GM21526 (cell line): Measurements from ENCODE around the gene STEAP2.
"Not testable (repeated sequence)": the region's sequence is repeated elsewhere in the genome, so short reads cannot be mapped to it uniquely, and the experiment has no call there.

Source experiments
- ATAC-seq: cut with Tn5 transposase; IDR thresholded peaks from one replicate; pipeline ENCODE4 v1.9.1; 2021; ENCODE audit warnings: moderate library complexity; ENCODE audit not compliant: unreplicated experiment, low FRiP score

Gene STEAP2

DNA sequence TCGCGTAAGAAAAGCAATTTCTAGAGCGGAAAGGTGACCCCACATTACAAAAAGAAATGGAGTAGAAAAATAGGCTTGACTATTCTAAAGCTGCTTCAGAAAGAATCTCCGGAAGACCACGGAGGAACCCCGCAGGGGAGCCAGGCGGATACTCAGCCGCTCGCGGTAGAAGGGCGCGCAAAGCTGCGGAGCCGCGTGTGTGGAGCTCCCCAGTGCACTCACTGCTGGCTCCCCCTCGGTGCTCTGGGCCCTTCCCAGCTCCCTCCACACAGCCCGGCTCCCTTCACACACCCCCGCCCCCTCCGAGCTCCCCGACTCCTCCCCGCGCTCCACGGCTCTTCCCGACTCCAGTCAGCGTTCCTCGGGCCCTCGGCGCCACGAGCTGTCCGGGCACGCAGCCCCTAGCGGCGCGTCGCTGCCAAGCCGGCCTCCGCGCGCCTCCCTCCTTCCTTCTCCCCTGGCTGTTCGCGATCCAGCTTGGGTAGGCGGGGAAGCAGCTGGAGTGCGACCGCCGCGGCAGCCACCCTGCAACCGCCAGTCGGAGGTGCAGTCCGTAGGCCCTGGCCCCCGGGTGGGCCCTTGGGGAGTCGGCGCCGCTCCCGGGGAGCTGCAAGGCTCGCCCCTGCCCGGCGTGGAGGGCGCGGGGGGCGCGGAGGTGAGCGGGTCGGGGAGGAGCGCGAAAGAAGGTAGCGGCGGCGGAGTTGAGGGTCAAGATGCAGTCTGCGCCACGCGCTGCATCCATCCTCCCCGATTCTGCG, at the start of gene STEAP2:
Gene STEAP2, plus strand, starts transcription at position 350 of the 758 bp plus-strand sequence. CDS start 13,343 bp downstream, outside the sequence.
- ATAC-seq, result peak; percentile 98

- ATAC-seq, result no peak
These were observed 48.0 kb upstream of the STEAP2 start for GRCh38 chr7:90163534-90163933.

DNA sequence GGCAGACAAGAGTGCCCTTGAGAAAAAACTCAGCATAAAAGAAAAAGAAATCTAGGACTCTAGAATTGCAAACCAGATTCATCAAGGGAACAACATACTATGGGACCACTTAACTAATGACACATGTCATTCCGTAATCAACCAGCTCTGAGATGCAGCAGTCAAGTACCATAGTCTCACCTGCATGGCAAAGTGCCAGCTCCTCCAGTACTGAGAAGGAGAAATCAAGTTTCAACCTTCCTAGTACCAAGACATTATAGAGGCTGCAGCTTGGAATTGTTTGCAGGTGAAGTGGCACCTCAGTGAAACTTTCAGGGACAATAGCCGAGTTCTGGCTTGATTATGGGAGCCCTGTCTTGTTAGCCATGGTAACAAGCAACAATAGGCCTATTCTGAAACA, 45.8 kb upstream of the STEAP2 start:
- no peak for ATAC-seq

GRCh38 chr7:90166153-90166552, 45.4 kb upstream of the STEAP2 start:
- ATAC-seq, result no peak

GRCh38 chr7:90167361-90167760, 44.2 kb upstream of the STEAP2 start:
- no peak for ATAC-seq

- ATAC-seq, result no peak
These were observed 41.6 kb upstream of the STEAP2 start for GRCh38 chr7:90169891-90170290.

DNA sequence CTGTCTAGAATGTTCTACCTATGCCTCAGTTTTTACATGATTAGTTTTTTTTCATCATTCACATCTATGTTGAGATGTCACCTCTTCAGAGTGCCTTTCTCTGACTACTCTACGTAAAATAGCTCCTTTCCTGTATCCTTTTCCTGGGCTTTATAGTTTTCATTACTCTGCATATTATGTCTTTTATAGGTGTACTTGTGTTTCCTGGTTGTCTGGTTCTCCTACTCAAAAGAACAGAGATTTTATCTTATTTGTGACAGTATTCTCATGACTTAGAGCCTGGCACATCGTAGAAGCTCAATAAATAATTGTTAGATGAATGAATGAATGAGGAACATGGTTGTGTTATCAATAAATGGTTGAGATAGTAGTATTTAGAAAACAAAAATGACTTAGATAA, 39.4 kb upstream of the STEAP2 start:
- ATAC-seq, result no peak

DNA sequence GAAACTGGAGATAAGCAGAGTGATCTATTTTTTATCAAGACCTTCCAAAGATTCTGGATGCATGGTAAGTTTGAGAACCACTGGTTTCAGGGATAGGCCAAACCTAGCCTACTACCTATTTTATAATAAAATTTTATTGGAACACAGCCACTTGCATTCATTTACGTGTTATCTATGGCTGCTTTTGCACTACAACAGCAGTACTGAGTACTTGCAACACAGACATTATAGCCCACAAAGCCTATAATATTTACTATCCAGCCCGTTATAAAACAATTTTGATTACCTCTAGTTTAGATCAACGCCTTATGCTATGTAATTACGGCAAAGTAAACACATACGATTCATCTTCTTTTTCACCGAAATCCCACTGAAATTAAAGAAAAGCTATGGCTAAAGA, 38.9 kb upstream of the STEAP2 start:
- no peak for ATAC-seq

- peak; percentile 75 for ATAC-seq
These were observed 38.3 kb upstream of the STEAP2 start for GRCh38 chr7:90173127-90173844.

GRCh38 chr7:90175667-90176066, 35.9 kb upstream of the STEAP2 start:
- ATAC-seq, result no peak

DNA sequence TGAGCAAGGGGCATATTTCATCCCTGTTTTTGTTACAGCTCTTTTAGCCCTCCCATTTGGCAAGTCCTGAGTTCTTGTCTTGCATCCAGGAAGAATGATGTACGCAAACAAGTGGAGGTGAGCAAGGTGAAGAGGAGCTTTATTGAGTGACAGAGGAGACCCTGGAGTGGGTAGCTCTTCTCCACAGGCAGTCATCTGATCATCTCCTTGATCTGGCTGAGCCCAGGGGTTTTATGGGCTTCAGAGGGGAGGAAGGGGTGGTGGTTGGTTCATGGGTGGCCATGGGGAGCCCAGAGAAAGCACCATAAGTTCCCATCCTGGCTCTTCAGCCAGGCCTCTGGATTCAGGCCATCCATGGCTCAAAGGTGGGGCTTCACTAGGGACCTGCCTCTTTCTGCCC, 35.3 kb upstream of the STEAP2 start:
- no peak for ATAC-seq

DNA sequence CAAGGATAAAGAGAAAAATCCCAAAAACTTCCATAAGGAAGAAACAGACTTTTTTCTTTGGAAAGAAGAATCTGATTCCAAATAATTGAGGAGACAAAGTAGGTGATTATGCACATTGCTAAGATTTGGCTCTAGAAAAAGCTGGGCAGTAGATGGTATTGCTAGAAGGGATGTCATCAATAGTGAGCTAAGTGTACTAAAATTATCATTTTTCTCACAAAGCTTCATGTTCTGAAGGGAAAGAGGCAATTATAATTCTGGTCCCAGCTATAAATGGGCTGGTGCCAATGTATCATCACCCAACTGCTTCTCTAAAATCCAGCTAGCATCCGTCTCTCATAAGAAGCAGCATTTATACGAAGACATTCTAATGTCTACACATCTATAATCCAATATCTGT, 33.4 kb upstream of the STEAP2 start:
- ATAC-seq, result no peak

GRCh38 chr7:90178679-90179278, 32.8 kb upstream of the STEAP2 start:
- peak; percentile 97 for ATAC-seq

DNA sequence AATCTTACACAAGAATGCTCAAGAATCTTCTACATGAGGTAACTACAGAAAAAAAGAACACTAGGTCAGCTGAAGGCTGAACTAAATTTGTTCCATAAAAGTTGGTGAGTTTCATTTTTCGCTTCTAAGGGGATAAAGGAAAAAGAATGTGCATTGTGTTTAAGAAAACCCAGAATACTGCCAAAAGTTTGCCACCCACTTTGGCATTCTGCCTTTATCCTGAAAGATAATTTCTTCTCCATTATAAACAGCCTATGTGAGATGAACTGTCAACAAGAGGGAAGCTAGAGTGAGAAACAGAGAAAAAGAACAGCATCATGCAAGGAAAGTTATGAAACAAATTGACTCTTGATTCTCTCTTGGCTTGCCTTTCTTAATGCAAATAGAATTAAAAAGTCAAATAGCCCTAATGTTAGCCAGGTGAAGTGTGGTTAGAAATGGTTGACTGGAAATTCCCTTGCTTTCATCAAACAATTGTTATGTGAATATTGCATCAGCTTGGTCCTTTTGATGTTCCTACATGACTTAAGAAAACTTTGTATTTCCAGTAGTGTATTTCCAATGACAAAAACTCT, 31.4 kb upstream of the STEAP2 start:
- ATAC-seq, result no peak

- no peak for ATAC-seq
These were observed 30.9 kb upstream of the STEAP2 start for GRCh38 chr7:90180649-90181048.

GRCh38 chr7:90181485-90181884, 30.1 kb upstream of the STEAP2 start:
- ATAC-seq, result no peak

DNA sequence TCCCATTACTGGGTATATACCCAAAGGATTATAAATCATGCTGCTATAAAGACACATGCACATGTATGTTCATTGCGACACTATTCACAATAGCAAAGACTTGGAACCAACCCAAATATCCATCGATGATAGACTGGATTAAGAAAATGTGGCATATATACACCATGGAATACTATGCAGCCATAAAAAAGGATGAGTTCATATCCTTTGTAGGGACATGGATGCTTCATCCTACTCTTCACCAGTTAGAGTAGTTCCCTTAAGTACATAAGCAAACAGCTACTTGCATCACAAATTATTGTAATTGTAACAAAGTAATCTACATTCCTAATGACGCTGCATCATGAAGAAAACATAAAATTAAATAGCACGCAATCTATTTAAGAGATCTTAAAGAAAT, 25.2 kb upstream of the STEAP2 start:
- not testable (repeated sequence) for ATAC-seq

DNA sequence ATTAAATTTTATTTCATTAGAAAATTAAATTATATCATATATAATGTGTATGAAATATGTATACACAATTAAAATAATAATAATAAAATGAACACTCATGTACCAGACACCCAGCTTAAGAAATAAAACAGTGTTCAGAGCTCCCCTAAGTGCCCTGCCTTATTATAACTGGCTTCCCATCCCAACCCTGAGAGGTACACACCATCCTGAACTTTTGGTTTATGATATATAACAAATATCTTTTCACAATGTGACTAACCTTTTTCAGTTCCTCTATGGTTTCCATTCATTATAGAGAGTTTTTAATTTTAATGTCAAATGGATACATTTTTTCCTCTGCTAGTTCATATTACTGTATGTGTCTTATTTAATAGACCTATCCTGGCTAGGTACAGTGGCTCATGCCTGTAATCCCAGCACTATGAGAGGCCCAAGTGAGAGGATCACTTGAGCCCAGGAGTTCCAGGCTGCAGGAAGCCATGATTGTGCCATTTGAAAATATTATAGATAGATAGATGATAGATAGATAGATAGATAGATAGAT, 24.0 kb upstream of the STEAP2 start:
- no peak for ATAC-seq

- peak; percentile 78 for ATAC-seq
These were observed 23.3 kb upstream of the STEAP2 start for GRCh38 chr7:90188281-90188680.

- ATAC-seq, result no peak
These were observed 20.5 kb upstream of the STEAP2 start for GRCh38 chr7:90190995-90191394.

DNA sequence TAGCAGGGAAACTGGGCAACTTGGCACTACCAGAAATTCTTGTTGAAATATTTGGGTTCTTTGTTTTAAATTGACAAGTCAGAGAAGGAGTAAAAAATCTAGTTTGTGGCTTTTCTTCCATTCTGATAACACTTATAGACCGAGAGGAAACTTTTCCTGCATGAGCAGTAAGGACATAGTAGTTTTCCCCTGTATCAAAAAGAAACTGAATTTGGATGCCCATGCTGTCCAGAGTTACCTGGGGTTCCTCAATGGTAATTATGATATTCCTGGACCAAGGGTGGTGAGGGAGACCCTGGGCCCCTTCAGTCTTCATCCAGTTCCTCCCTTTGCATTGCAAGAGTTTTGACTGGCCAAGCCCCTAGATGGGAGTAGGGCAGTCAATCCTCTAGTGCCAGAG, 19.9 kb upstream of the STEAP2 start:
- no peak for ATAC-seq
